GM12878 (cell line): ENCODE measurements around the gene FER1L5. TPM values are rescaled to one million over a fixed set of nuclear protein-coding genes. Genes with fewer than 3 reads are reported as not detected.

Experiments used
- ATAC-seq: fragments of 200-7000 bp; cut with Tn5 transposase; 3 replicates; pipeline ENCODE4 v1.9.1; 2020; ENCODE audit warnings: mild to moderate bottlenecking, moderate library complexity
- BruUV-seq: library from RNA; stranded (reverse); fragments of 400-500 nt; replicated peaks from 2 replicates; lab custom pipeline; 2021; lab: Mats Ljungman, UMichigan
- CTCF ChIA-PET: fragments of 300-600 bp; sonication (Branson Sonifier 250); formaldehyde crosslinking; extraction: SDS; loops from one replicate; lab custom pipeline; 2021; ENCODE audit warnings: inconsistent platforms; lab: Yijun Ruan, JAX
- POLR2A ChIA-PET: fragments of 350-600 bp; formaldehyde crosslinking; extraction: SDS; loops from one replicate; lab custom pipeline; 2021; ENCODE audit warnings: inconsistent platforms; lab: Charles Lee
- RAD21 ChIA-PET: fragments of 300-600 bp; sonication (Branson Sonifier 250); formaldehyde crosslinking; loops from one replicate; lab custom pipeline; 2023; ENCODE audit warnings: antibody characterized with exemption; ENCODE audit not compliant: unreplicated experiment; lab: Charles Lee
- SMC1A ChIA-PET: fragments of 300-600 bp; sonication (Branson Sonifier 250); formaldehyde crosslinking; loops from one replicate; lab custom pipeline; 2023; ENCODE audit not compliant: unreplicated experiment, uncharacterized antibody; lab: Charles Lee
- DNase-seq: peaks from one replicate; pipeline ENCODE4 v3.0.0-alpha.2; 2011; ENCODE audit warnings: low read depth, low spot score
- FAIRE-seq: peaks from 3 replicates; lab custom pipeline; 2011; peaks lifted over from hg19 to GRCh38; lab: Jason Lieb, UNC
- H2AFZ ChIP-seq: 2 replicates; pipeline ENCODE4 v1.6.0; 2011; ENCODE audit warnings: low read depth, low read length, control low read depth; ENCODE audit not compliant: control insufficient read depth
- H3K27ac ChIP-seq: 2 replicates; pipeline ENCODE4 v1.5.1; 2011; ENCODE audit warnings: control low read depth; ENCODE audit not compliant: control insufficient read depth, insufficient read depth
- H3K27me3 ChIP-seq, 2 experiments: replicated peaks in 1 of 2; 2 replicates each; pipeline versions ENCODE4 v1.6.0 to v1.6.1; 2011; ENCODE audit warnings: low read length in 1 of 2; ENCODE audit not compliant: control insufficient read depth in 2 of 2, insufficient read depth in 2 of 2
- H3K36me3 ChIP-seq, 2 experiments: 2 replicates each; pipeline ENCODE4 v1.5.1; 2011; ENCODE audit warnings: low read length in 1 of 2; ENCODE audit not compliant: control insufficient read depth in 2 of 2, insufficient read depth in 2 of 2
- H3K4me1 ChIP-seq: 2 replicates; pipeline ENCODE4 v1.6.1; 2011; ENCODE audit warnings: mild to moderate bottlenecking, low read length, moderate library complexity, mixed read lengths; ENCODE audit not compliant: control insufficient read depth, insufficient read depth
- H3K4me2 ChIP-seq: 2 replicates; pipeline ENCODE4 v1.6.0; 2011; ENCODE audit warnings: control low read depth; ENCODE audit not compliant: control insufficient read depth, insufficient read depth
- H3K4me3 ChIP-seq: fragments of 200-600 bp; sonication (generic); 2 replicates; pipeline ENCODE4 v1.5.1; 2016
- H3K79me2 ChIP-seq: 2 replicates; pipeline ENCODE4 v1.6.0; 2011; ENCODE audit warnings: low read length; ENCODE audit not compliant: control insufficient read depth, insufficient read depth
- H3K9ac ChIP-seq: 2 replicates; pipeline ENCODE4 v1.8.0; 2011; ENCODE audit warnings: low read length, control low read depth, mixed read lengths; ENCODE audit not compliant: control insufficient read depth, insufficient read depth
- H3K9me3 ChIP-seq: replicated peaks from 3 replicates; pipeline ENCODE4 v1.5.1; 2011; ENCODE audit warnings: mild to moderate bottlenecking, low read length; ENCODE audit not compliant: control insufficient read depth, insufficient read depth
- H4K20me1 ChIP-seq: 2 replicates; pipeline ENCODE4 v1.6.0; 2011; ENCODE audit not compliant: control insufficient read depth, insufficient read depth
- BMI1 ChIP-seq: fragments of 450-650 bp; IDR thresholded peaks from 2 replicates; pipeline ENCODE4 v1.6.1; 2016; ENCODE audit warnings: mild to moderate bottlenecking, moderate library complexity, borderline replicate concordance
- IKZF1 ChIP-seq: fragments of 450-650 bp; conservative IDR thresholded peaks from 2 replicates; pipeline ENCODE4 v1.6.1; 2017; ENCODE audit warnings: antibody characterized with exemption, mild to moderate bottlenecking
- MXI1 ChIP-seq: fragments of 150-350 bp; IDR thresholded peaks from 2 replicates; pipeline ENCODE4 v1.6.1; 2011; ENCODE audit warnings: low read depth, mild to moderate bottlenecking, inconsistent platforms, low read length, improper control_type of control experiment
- NBN ChIP-seq: fragments of 450-650 bp; IDR thresholded peaks from 2 replicates; pipeline ENCODE4 v1.6.1; 2016
- NKRF ChIP-seq: fragments of 450-650 bp; conservative IDR thresholded peaks from 2 replicates; pipeline ENCODE4 v1.6.1; 2017; ENCODE audit warnings: mild to moderate bottlenecking, moderate library complexity
- PKNOX1 ChIP-seq: fragments of 450-650 bp; IDR thresholded peaks from 2 replicates; pipeline ENCODE4 v1.6.1; 2016; ENCODE audit warnings: mild to moderate bottlenecking
- SKIL ChIP-seq: fragments of 450-650 bp; IDR thresholded peaks from 2 replicates; pipeline ENCODE4 v1.6.1; 2017; ENCODE audit warnings: mild to moderate bottlenecking, low read depth, inconsistent platforms; ENCODE audit not compliant: poor library complexity, severe bottlenecking
- SREBF2 ChIP-seq: IDR thresholded peaks from 2 replicates; pipeline ENCODE4 v1.6.1; 2012; ENCODE audit warnings: mild to moderate bottlenecking, low read length
- TAF1 ChIP-seq: IDR thresholded peaks from 2 replicates; pipeline ENCODE4 v1.6.1; 2011; ENCODE audit warnings: mild to moderate bottlenecking, low read depth, low read length, borderline replicate concordance
- USF1 ChIP-seq: IDR thresholded peaks from 2 replicates; pipeline ENCODE4 v1.6.1; 2011; ENCODE audit warnings: borderline replicate concordance, low read depth, mild to moderate bottlenecking, moderate library complexity, mixed read lengths, low read length; ENCODE audit not compliant: insufficient read depth; ENCODE audit errors: extremely low read length
- YBX1 ChIP-seq: fragments of 450-650 bp; IDR thresholded peaks from 2 replicates; pipeline ENCODE4 v1.6.1; 2016; ENCODE audit warnings: antibody characterized with exemption
- ZNF622 ChIP-seq: fragments of 450-650 bp; IDR thresholded peaks from 2 replicates; pipeline ENCODE4 v1.6.1; 2017; ENCODE audit warnings: mild to moderate bottlenecking, inconsistent platforms
- WGBS: methylation state at CpG from one replicate; pipeline ENCODE4 v1.1.6; 2016; ENCODE audit warnings: low lambda C conversion rate; ENCODE audit not compliant: insufficient replicate concordance, insufficient coverage; ENCODE audit errors: missing lambda C conversion rate; 5-methylcytosine and 5-hydroxymethylcytosine counted together
- in situ Hi-C: fragments of 300-500 bp; cut with MboI; formaldehyde crosslinking; loops from 9 replicates; pipeline ENCODE4 v1.14.3; 2018; ENCODE audit warnings: mixed read lengths
- intact Hi-C: fragments of 100-400 bp; cut with micrococcal nuclease; formaldehyde crosslinking; loops from one replicate; pipeline ENCODE4 v1.14.2; 2022; ENCODE audit not compliant: unreplicated experiment
- polyA plus RNA-seq, 11 experiments: library from polyadenylated mRNA; depleted of rRNA in 4 of 11; unstranded in 6 of 11; stranded (reverse) in 5 of 11; fragments of >200 nt; fragmentation: Nextera tagmentation in 4 of 11; fragmentation: Illumina TruSeq in 1 of 11; extraction: Ambion mirVana in 4 of 11; extraction: Trizol in 1 of 11; gene quantifications; 1 replicate in 1 of 11; 2 replicates in 10 of 11; pipeline versions ENCODE4 v1.2.1 to v1.2.3, GENCODE V29; 2011 to 2016; ENCODE audit warnings: inconsistent platforms in 2 of 11, missing spikeins in 2 of 11, low read depth in 1 of 11
- total RNA-seq, 4 experiments: library from RNA; depleted of rRNA in 3 of 4; stranded (reverse); fragments of >200 nt in 3 of 4; fragmentation: Illumina TruSeq in 1 of 4; extraction: Trizol in 1 of 4; gene quantifications; 2 replicates each; pipeline versions ENCODE4 v1.2.1 to v1.2.3, GENCODE V29; 2013 to 2021

The FER1L5 gene
- total and polyA plus RNA-seq, 10 of the 15 experiments (the other 5 are each of a cell fraction or from before 2014, with no cell fraction given) = not detected

- DNase-seq (peak; percentile 86), FAIRE-seq (peak; percentile 88), ATAC-seq (peak; percentile 100)
- H3K79me2 ChIP-seq = peaks cover 13% of the 10 kb centered on the region
- ChIA-PET RAD21 (interaction anchor here (1.1 kb wide), 1 partner anchor 21 kb away, joined by 4 read pairs; the partner anchor contains the start of gene CNNM4), CTCF (interaction anchor here (0.8 to 5.1 kb wide), 4 partner anchors 23 to 61 kb away, joined by 3 to 36 read pairs (median 3); partner anchors contain the start of gene CNNM4), POLR2A (interaction anchor here (0.7 to 1.4 kb wide), 2 partner anchors 21 to 23 kb away, joined by 4 read pairs; partner anchors contain the start of gene CNNM4), SMC1A (no interaction called here)
- no peaks in the 10 kb centered on the region for H3K27me3 ChIP-seq
- H3K4me3 ChIP-seq = peak within 1 kb of the TSS; percentile 84
- no peaks in the 10 kb centered on the region for H3K36me3 ChIP-seq
- H3K9ac ChIP-seq = peak within 1 kb of the TSS; percentile 83
- H3K4me1 ChIP-seq = no peaks in the 10 kb centered on the region
- no TSS peak for BruUV-seq
- H3K4me2 ChIP-seq = peak within 1 kb of the TSS; percentile 85
- in situ Hi-C loops (no loop called here), intact Hi-C loops (loop anchor here (1.0 kb wide), 1 partner anchor 20 kb away; the partner anchor contains the start of gene CNNM4)
- WGBS = under 1% methylated on average over 43 of the region's 43 CpGs
- peak within 1 kb of the TSS; percentile 56 for H3K27ac ChIP-seq
- H4K20me1 ChIP-seq = no peaks in the 10 kb centered on the region
- peak within 1 kb of the TSS; percentile 98 for H2AFZ ChIP-seq
- no peaks in the 10 kb centered on the region for H3K9me3 ChIP-seq
- TF ChIP-seq USF1 (peak; percentile 59), SREBF2 (no peak), TAF1 (peak; percentile 80), ZNF622 (no peak), SKIL (no peak), PKNOX1 (peak; percentile 79), NBN (peak; percentile 48; the same call in 1 of the 2 replicates), NKRF (peak; percentile 56), BMI1 (peak; percentile 95), YBX1 (no peak), IKZF1 (peak; percentile 24; the same call in 1 of the 2 replicates), MXI1 (peak; percentile 86)
Measured at GRCh38 chr2:96739633-96740428, 97.3 kb downstream of the FER1L5 start, which contains the start of gene LMAN2L. Gene LMAN2L, minus strand, starts transcription at chr2:96740064. Its CDS starts 24 bp downstream, at chr2:96740040.
